OCI-LY1 (cell line): Measurements from ENCODE around the gene WIPF1.
A peak's percentile ranks its signal among the peaks of the same experiment; 100 is the strongest.

Experiments
- H2AFZ ChIP-seq: fragments of 200-600 bp; sonication (generic), shearing (Covaris generic); 2 replicates; pipeline ENCODE4 v1.6.0; 2014; ENCODE audit warnings: antibody characterized with exemption, mild to moderate bottlenecking, low read length
- H3F3A ChIP-seq: fragments of 200-600 bp; sonication (generic), shearing (Covaris generic); 2 replicates; pipeline ENCODE4 v1.6.0; 2014; ENCODE audit warnings: mild to moderate bottlenecking, antibody characterized with exemption, low read length, moderate library complexity; ENCODE audit not compliant: insufficient read depth
- H3K27ac ChIP-seq: fragments of 200-600 bp; sonication (generic); 2 replicates; pipeline ENCODE4 v1.5.1; 2014; ENCODE audit warnings: low read length, mixed run types, mild to moderate bottlenecking, low read depth; ENCODE audit not compliant: poor library complexity, severe bottlenecking
- H3K27me3 ChIP-seq: fragments of 200-600 bp; sonication (generic); 2 replicates; pipeline ENCODE4 v1.6.0; 2014; ENCODE audit warnings: antibody characterized with exemption, mild to moderate bottlenecking, low read length, moderate library complexity; ENCODE audit not compliant: insufficient read depth
- H3K36me3 ChIP-seq: fragments of 200-600 bp; sonication (generic); 2 replicates; pipeline ENCODE4 v1.6.1; 2014; ENCODE audit warnings: mild to moderate bottlenecking, antibody characterized with exemption, low read length, moderate library complexity, mixed read lengths; ENCODE audit not compliant: insufficient read depth
- H3K4me1 ChIP-seq: fragments of 200-600 bp; sonication (generic); 2 replicates; pipeline ENCODE4 v1.5.1; 2014; ENCODE audit warnings: mild to moderate bottlenecking, low read length, moderate library complexity; ENCODE audit not compliant: insufficient read depth, severe bottlenecking
- H3K4me2 ChIP-seq: fragments of 200-600 bp; sonication (generic), shearing (Covaris generic); 2 replicates; pipeline ENCODE4 v1.6.1; 2014; ENCODE audit warnings: low read length
- H3K4me3 ChIP-seq: fragments of 200-600 bp; sonication (generic); 2 replicates; pipeline ENCODE4 v1.5.1; 2014; ENCODE audit warnings: low read length, low read depth, mild to moderate bottlenecking, mixed read lengths; ENCODE audit not compliant: poor library complexity, severe bottlenecking
- H3K79me2 ChIP-seq: fragments of 200-600 bp; shearing (Covaris generic); 2 replicates; pipeline ENCODE4 v1.6.1; 2016; ENCODE audit warnings: mixed run types, low read length, mixed read lengths; ENCODE audit not compliant: insufficient read depth
- H3K9ac ChIP-seq: fragments of 200-600 bp; sonication (generic), shearing (Covaris generic); 2 replicates; pipeline ENCODE4 v1.6.1; 2014; ENCODE audit warnings: mild to moderate bottlenecking, low read length, mixed read lengths
- H3K9me2 ChIP-seq: fragments of 200-600 bp; sonication (generic), shearing (Covaris generic); 2 replicates; pipeline ENCODE4 v1.6.1; 2014; ENCODE audit warnings: low read depth, mild to moderate bottlenecking, low read length, mixed read lengths
- H3K9me3 ChIP-seq: fragments of 200-600 bp; shearing (Covaris generic); 2 replicates; pipeline ENCODE4 v1.6.1; 2014; ENCODE audit warnings: low read length, mixed read lengths
- H4K20me1 ChIP-seq: fragments of 200-600 bp; sonication (generic), shearing (Covaris generic); 2 replicates; pipeline ENCODE4 v1.6.0; 2016; ENCODE audit warnings: mild to moderate bottlenecking, low read length; ENCODE audit not compliant: insufficient read depth
- CTCF ChIP-seq: fragments of 200-600 bp; sonication (generic), shearing (Covaris generic); IDR thresholded peaks from 2 replicates; pipeline ENCODE4 v1.5.1; 2017; ENCODE audit warnings: mild to moderate bottlenecking, antibody characterized with exemption, low read length, moderate library complexity, mixed read lengths
- EZH2 ChIP-seq: fragments of 200-600 bp; sonication (generic), shearing (Covaris generic); IDR thresholded peaks from 2 replicates; pipeline ENCODE4 v1.8.0; 2017; ENCODE audit warnings: borderline replicate concordance, mixed run types, mild to moderate bottlenecking, antibody characterized with exemption, low read length, moderate library complexity, mixed read lengths

The WIPF1 gene

GRCh38 chr2:174643356-174643755, 45.8 kb upstream of the WIPF1 start:
- Histone ChIP-seq H3F3A (no peaks in the 10 kb centered on the region), H3K79me2 (no peaks in the 10 kb centered on the region), H3K9me3 (peaks cover 3% of the 10 kb centered on the region), H2AFZ (no peak overlapping the region), H3K36me3 (no peaks in the 10 kb centered on the region; the same call in 1 of the 2 replicates), H3K9me2 (no peaks in the 10 kb centered on the region), H3K27me3 (no peaks in the 10 kb centered on the region; the same call in 1 of the 2 replicates), H3K4me1 (no peaks in the 10 kb centered on the region), H4K20me1 (no peaks in the 10 kb centered on the region), H3K4me2 (no peak overlapping the region), H3K27ac (no peak overlapping the region), H3K4me3 (no peak overlapping the region), H3K9ac (no peak overlapping the region)
- no peak for TF ChIP-seq EZH2

GRCh38 chr2:174641168-174641567, 43.6 kb upstream of the WIPF1 start:
- no peaks in the 10 kb centered on the region; the same call in 1 of the 2 replicates for H3K36me3 ChIP-seq
- no peak overlapping the region for H3K9ac ChIP-seq
- H3K9me3 ChIP-seq = peaks cover 3% of the 10 kb centered on the region
- H3K4me1 ChIP-seq = peaks cover under 1% of the 10 kb centered on the region
- H3K27me3 ChIP-seq = no peaks in the 10 kb centered on the region; the same call in 1 of the 2 replicates
- H4K20me1 ChIP-seq = no peaks in the 10 kb centered on the region
- H3K9me2 ChIP-seq = no peaks in the 10 kb centered on the region
- no peak overlapping the region for H3K4me2 ChIP-seq
- no peak overlapping the region for H3K4me3 ChIP-seq
- H2AFZ ChIP-seq = no peak overlapping the region
- no peak overlapping the region for H3K27ac ChIP-seq
- no peak for TF ChIP-seq EZH2
- no peak for TF ChIP-seq CTCF
- no peaks in the 10 kb centered on the region for H3K79me2 ChIP-seq
- no peaks in the 10 kb centered on the region for H3F3A ChIP-seq

GRCh38 chr2:174636987-174637386, 39.4 kb upstream of the WIPF1 start:
- Histone ChIP-seq H3K4me1 (peaks cover 35% of the 10 kb centered on the region), H3K79me2 (peaks cover 21% of the 10 kb centered on the region), H3K4me3 (no peak overlapping the region), H2AFZ (no peak overlapping the region), H3K4me2 (no peak overlapping the region), H3K9me3 (peaks cover 3% of the 10 kb centered on the region), H4K20me1 (no peaks in the 10 kb centered on the region), H3K9me2 (no peaks in the 10 kb centered on the region), H3K27me3 (no peaks in the 10 kb centered on the region; the same call in 1 of the 2 replicates), H3F3A (no peaks in the 10 kb centered on the region), H3K9ac (no peak overlapping the region), H3K27ac (no peak overlapping the region), H3K36me3 (no peaks in the 10 kb centered on the region; the same call in 1 of the 2 replicates)
- TF ChIP-seq CTCF (peak; percentile 29; the same call in 1 of the 2 replicates), EZH2 (no peak)
